ENCODE data around the gene ARVCF.

Gene ARVCF

DNA sequence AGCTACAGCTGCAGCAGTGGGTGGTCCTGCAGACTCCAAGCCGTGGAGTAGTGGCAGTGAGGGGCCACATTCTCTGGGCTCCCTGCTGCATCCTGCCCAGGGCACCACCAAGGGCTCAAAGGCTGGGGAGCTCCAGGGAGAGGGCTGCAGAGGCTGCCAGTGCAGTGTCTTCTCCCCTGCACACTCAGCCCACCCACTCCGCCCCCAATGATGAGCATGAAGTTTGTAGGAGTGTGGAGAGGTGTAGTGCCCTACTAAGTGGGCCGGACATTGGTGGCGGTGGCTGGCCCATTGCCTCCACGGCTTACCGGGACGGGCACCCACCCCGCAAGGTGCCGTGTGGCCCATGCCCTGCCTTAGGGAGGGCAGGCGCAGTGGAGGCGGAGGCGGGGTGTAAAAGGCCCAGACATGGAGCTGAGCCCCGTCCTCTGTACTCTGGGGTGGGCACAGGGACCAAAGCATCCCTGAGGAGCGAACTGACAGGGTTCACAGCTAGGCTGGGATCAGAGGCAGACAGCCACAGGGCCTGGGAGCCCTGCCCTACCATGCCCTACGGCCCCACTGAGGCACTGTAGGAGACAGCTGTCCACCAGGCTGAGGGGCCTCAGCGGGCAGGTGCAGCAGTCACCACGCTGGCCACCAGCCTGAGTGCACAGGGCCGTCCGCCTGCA is 18.9 kb downstream of the ARVCF start:
- DNase-seq: no peak

DNA sequence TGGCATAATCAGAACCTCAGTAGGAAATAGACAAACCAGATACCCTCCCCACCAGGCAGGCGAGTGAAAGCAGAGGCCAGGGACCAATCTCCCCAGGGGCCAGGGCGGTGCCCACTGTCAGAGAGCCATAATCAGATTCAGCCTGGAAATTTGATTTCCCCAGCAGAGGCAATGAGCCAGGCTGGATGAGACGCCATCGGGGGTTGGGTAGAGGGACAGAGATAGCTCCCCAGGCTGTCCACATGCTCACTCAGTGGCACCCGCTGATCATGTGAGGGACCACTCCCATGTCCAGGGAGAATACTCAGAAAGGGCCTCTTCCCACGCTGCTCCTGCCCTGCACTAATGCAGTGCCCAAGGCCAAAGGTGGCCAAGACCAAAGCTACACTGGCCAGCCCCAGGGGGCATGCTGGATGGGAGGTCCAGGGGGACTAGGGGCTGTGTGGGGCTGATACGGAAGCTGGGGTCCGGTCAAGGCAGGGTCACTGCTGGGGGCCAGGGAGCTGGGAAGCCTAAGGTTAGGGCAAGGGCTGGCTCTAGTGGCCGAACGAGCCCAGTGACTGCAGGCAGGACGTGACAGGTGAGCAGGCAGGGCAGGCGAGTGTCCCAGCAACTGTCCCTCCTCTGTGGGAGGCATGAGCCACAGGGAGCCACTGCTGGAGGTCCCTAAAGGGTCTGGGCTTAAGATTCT is 19.8 kb downstream of the ARVCF start:
- DNase-seq: no peak

DNA sequence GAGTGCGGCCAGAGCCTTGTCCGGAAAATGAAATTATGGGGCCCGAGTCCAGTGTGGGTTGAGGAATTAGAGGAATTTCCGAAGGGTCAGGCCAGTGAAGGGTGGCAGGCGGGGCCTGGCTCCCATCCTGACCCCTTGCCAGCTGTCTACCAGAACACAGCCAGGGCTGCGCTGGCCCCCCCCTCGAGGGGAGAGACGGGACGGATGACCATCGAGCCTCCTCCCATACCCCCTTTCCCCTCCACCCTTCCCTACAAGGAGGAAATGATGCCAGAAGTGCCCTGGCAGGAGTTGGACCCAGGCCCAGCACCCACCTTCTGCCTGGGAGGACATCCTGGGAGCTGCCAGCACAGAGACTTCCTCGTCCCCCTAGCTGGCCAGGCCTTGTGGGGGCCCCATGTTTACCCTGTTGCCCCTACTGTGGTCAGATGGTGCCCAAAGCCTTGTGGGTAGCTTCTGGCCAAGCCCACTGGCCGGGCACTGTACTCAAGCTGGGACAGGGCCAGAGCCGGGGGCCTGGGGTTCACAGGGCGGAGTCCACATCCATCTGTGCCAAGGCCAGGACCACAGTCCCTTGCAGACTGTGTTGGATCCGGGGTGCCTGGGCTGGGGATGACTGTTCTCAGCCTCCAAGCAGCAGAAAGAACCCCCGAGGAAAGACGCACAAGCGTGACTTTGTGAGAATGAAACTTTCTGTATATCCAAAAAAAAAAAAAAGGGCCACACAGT is 20.8 kb downstream of the ARVCF start:
- DNase-seq: no peak

DNA sequence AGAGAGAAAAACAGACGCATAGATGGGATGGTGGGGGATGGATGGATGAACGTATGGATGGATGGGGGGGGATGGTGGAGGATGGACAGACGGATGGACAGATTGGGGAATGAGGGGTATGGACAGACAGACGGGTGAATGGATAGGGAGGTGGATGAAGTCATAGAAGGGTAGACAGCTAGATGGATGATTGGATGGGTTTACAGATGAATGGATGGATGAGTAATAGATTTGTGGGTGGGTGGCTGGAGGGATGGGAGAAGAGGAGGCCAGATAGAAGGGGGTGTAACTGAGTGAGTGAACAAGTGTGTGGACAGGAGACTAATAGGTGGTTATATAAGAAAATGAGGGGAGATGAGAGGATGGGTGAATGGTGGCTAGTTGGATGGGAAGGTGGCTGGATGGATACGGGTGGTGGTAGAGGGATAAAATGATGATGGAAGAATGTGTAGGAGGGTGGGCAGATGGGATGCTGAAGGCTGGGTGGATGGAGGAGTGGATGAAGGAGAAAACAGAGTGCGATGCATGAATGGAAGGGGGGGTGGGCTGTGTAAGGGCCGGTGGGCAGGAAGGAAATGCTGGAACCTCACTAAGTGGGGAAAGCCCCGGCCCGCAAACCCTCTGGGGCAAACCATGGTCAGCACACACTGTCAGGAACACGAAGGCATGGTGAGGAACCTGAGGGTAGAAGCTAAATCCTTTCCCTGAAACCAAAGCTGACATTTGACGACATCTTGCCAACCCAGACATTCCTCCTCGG is 21.6 kb downstream of the ARVCF start:
- no peak for DNase-seq

DNA sequence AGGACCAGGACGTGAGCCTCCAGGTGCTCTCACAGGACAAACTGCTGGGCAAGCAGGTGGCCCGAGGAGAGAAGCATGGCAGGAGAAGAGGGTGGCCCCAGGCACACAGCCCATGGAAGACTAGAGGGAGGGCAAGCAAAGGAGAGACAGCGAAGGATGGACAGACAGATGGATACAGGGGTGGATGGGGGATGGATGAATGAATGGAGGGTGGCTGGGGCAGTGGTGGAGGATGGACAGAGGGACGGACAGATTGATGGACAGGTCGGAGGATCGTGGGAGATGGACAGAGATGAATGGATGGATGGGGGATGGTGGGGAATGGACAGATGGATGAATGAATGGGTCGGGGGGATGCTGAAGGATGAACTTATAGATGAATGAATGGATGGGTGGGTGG is 22.7 kb downstream of the ARVCF start:
- no peak for DNase-seq

DNA sequence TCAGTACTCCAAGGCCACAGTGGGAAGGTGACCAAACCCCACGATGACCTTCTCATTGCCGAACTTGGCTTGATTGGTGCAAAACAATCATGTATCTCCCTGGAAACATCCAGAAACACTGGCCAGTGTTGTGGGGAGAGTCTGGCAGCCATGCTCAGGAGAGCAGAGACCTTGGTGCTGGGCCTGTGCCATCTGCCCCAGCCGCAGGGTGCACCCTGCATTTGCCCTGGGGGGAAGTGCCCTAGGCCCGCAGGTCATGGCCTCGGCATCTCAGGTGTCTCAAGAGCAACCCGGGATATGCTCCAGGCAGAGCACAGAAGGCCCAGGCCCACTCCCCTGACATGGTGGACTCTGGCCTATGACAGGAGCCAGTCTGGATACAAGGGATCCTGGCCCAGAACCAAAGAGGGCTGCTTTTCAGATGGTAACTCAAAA is 23.7 kb downstream of the ARVCF start:
- DNase-seq: no peak

DNA sequence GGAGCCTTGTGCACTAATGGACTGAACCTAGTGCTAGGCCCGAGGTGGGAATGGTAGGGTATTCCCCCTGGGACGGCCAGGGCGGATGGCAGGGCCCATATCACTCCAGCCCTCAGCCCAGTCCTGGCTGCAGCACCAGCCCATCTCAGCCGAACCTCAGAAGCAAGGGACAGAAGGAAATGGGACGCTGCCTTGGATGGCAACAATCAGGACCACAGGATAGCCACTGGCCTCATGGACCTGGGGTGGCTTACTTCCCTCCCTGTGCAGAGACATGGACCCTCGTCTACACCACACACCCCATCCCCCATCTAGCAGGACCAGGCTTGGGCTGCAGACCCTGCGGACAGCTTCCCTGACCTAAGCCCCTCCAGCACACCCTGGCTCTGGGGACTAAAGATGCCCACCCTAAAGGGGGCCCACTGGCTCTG is 24.1 kb downstream of the ARVCF start:
- DNase-seq: no peak

DNA sequence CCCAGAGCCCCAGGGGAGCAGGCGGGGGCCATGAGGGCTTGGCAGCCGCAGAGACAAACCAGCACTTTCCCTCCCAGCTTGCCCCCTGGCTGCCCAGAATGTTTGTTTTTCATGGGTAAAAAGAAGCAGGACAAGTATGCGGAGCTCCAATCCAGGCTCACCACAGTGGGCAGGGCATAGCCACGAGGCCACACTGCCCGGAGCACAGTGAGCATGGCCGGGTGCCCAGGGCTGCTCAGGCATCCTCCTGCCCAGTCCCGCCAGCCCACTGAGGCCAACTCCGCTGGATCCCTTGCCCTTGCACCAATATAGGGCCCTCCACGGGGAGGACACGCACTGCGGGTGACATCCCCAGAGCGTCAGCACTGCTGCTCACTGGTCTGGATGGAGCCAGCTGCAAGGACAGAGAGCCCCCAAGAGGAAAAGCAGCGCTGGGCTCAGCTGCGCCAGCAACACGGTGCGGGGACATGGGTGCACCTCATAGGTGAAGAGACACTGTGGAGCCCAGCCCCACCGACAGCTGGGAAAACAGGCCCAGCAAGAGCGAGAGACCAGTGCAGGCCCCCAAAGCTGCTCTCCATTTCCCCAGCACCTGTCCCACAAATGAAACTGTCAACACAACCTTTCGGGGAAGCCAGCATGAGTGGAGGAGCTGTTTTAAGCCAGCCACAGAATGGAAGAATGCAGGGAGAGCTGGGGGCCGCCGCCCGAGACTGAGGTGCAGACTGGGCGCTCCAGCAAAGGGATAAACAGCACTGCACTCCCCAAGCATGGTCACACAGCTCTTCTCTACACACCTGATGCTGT is 24.8 kb downstream of the ARVCF start:
- DNase-seq: no peak

DNA sequence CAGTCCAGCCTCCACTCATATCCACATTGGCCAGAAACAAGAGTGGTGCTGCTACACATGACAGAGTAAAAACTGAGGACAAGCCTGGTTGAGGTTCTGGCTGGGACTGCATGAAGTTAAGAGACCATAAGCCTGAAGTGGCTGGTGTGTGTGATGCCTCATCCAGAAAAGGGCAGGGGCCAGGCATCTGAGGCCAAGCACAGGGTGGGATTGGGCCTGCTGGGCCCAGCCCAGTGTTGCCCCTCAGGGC is 25.3 kb downstream of the ARVCF start:
- no peak for DNase-seq

DNA sequence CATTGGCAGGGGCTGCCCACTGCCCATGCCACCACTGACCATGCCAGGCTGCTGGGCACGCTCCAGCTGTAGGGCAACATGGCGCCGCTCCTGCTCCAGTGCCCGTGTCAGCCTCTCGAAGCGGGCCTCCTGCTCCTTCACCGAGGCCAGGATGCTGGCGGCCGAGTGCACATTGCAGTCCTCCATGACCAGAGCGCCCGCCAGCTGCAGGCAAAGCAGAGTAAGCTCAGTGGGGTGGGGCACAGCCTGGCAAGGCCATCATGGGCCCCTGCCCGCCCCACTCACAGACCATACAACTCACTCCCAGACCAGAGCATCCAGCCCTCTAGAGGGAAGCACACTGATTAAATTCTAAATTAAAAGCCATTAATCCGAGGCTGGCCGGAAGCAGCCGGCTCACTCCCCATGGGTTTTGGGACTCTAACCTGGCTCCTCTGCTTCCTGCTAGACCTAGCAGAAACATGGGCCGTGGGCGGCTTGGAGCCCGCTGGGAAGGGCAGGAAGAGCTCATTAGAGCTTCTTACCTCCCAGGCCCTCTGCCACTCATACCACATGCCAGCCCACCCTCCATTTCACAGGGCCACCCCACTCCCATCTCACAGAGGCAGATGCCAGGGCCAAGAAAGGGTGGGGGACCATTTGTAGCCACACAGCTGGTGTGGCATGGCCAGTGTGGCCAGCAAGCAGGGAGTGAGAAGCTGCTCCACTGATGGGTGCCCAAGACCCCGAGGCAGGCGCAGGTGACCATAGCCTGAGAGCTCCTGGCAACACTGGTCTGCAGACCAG is 25.8 kb downstream of the ARVCF start:
- no peak for DNase-seq

DNA sequence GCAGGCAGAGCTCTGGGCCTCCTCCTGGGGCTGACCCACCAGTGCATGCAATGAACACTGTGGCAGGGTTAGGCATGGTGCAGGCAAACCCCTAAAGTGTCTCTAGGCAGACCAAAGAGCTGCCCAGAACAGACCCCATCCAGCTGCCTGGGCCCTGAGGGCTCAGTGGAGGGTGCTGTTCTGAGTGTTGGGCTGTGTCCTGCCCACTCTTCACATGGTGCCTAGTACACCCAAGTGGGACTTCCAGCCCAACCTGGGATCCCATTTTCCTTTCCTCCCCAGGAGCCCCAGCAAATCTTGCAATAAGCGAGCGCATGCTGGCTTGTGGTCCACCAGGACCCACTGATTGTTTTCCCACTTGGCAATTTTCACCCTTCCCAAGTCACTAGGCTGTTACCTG is 26.4 kb downstream of the ARVCF start:
- DNase-seq: no peak

DNA sequence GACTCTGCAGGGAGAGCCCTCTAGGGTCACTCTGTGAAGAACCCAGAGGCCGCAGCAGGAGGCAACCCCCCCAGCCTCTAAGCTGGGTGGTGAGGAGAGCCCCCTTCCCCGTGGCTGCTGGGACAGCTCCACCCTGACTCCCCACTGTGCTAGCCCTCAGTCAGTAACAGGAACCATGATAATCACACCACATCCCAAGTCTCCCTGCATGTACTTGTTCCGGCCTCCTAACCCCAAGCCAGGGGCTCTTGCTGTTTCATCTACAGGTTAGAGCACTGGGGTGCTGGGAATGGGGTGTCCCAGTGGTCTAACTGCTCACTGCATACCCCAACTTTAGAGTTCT is 26.9 kb downstream of the ARVCF start:
- no peak for DNase-seq

DNA sequence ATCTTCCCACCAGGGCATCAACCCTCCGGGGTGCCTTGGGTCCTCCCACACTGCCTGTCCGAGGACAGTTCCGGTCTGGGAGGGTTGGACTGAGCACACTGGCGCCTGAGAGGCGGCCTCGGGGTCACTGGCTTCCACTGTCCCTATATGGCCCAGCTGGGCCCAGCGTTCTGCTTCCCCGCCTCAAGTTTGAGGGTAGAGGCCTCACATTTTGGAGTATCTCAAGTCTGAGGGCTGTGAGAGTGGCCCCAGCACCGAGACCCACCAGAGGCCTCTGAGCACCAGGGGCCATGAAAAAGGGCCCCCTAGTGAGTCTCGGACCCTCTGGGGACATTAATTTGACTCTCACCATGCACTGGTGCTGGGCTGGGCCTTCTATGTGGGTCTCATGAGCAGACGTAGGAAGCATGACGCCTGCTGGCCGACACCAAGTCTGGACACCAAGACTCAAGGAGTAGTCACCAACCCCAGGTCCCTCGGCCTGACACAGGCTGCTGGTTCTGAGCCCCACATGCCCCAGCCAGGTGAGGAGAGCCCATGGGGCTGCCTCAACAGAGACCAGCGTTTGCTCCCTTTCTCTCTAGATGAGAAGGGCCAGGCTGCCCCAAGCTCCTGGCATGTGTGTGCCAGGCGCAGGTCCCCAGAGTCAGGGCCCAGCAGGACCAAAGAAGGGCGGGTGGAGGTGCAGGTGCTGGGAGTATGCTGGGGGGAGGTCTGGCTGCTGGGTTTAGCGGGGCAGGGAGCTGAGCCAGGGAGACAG is 27.5 kb downstream of the ARVCF start:
- DNase-seq: no peak

DNA sequence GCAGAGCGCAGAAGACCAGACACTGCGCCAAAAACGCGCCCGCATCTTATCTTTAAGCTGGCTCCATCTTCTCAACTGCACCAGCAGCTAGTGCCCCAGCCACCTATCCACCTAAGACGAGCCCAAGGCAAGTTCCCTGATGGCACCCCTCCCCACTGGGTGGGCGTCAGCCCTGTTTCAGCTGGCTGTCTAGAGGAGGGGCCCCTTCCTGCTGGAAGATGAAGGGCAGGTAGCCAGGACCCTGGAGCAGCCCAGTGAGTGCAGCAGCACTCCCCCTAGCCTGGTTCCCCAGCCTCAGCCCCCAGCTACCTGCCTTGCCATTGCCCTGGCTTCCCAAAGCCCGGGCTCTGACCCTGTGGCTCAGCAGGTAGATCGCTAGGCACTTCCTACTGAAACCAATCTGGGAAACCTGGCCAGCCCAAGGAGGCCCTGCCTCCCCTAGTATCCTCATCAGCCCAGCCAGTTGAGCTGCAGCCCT is 28.3 kb downstream of the ARVCF start:
- DNase-seq: no peak

DNA sequence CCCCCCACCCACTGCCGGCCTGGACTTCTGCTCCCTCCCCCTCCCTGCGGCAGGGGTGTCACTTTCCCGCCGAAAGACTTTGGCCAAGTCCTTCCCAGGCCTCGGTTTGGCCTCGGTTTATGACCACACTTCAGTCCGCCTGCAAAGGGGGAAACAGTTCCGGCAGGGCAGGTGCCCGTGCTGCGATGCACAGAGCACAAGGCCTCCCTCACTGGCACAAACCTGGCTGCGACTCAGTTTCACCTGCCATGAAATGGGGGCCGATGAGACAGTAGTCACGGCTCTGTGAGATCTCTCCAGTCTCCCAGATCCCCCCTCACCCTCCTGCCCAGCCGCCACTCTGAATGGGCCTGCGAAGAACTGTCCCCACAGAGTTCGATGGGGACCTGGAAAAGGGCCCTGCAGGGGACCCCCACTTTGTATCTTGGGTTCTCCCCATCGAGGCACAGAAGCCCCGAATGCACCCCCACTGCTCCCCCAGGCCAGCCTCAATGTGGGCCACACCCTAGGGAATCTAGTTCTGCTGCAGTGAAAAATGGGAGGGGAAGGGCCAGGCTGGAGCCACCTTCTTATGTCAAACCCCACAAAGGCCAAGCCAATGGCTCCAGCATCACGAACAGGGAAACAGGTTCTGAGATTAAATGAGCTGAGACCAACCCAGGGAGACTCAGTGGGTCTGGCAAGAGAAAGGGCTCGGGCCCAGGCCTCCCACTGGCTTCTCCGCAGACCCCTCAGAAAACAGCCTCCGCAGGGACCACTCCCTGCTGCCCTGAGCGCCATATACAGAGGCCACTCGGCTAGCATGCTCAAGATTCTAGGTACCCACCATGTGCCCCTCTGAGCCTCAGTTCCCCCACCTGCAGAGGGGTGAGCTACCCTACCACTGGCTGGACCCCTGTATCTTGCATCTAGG is 29.0 kb downstream of the ARVCF start:
- no peak for DNase-seq

DNA sequence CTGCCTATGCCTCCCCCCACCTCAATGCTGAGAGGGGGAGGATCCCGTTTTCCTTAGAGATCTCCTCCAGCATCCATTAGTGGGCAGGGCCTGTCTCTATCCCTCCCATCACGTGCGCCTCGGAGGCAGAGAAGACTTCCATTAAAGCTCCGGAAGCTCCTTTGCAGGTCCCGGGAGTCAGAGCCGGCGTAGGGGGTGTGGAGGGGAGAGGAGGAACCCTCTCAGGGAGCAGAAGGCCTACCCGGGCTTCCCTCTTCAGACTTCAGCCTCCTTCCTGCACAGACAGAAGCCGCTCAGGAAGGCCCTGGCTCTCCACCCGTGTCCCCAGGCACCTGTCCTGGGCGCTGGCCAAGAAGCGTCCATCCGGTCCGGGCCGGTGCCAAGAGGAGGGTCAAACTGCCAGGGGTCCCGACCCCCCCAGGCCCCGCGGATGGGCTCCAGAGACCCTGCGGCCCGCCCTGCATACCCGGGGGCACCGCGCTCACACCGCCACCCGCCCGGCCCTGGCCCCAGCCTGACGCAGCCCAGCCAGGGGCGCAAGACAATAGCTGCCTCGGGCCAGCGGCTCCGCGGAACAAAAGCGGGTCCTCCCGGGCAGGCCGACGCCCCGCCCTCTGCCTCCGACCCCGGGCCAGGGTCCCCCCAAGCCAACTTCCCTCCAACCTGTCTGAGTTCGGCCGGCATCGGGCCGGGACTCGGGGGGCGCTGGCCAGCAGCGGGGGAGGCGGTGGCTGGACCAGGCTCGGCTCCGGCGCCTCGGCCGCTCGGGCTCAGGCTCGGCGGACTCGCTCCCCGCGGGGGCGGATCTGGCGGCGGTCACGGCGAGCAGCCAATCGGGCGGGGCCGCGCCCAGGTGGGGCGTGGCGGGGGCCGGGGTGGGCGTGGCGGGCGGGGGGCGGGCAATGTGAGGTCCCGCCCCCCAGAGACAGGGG is 29.9 kb downstream of the ARVCF start:
- DNase-seq: peak; percentile 69

DNA sequence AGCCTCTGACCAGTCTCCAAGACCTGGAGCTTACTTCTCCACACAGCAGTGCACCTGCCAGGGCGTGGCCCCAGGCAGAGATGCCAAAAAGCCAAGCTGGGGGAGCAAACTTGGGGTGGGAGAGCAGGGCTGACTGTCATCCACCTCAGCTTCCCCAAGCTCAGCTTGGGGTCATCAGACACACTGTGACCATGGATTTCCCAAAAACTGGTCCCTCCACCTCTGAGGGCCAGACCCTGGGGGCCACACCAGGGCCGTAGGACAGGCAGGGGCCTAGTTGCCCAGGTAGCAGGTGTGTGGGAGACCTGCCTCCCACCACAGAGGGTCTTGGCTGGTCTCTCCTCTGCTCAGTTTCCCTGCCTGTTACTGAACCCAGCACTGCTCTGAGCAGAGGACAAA is 30.6 kb downstream of the ARVCF start:
- DNase-seq: no peak

DNA sequence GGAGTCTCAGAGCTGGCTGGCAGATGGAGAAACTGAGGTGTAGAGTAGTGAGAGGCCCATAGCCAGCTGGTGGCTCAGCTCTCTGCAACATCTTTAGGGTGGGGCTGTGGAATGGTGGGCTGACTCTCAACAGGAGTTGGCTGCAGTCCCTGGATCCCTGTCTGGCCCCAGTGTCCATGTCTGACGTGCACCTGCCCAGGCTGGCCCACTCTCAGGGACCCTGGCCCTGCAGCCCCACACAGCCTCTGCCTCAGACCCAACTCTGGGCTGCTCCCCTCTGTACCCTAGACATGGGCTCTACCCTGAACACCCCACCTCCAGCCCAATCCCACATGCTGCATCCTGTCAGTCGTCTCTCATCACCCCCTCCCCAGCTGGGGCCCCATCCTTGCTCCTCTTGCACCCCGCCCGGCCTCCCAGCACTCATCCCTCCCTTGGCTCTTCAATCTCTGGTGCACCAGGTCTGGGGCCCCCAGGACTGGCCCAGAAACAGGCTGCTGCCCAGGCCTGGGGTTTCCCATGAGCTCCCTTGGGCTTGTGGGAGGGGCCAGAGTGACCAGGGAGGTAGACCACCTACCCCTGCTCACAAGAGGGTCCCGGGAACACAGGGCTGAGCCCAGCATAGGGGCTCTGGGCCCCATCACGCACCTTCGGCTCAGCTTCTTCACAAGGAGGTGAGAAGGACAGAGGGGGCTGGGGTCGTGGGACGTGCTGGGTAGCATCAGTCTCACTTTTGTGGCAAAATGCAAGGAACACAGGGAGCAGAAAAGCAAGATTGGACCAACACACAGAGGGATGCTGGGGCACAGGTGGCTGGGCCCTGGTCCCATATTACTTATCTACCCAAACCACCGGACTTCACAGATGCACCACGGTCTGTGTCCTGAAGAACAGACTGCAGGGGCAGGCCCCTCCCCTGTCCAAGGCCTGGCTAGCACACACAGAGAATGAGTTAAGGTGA is 31.5 kb downstream of the ARVCF start:
- DNase-seq: no peak
